HEK293 (cell line): ENCODE data around the gene MLEC.

Source experiments
- CTCF ChIA-PET: fragments of 350-600 bp; formaldehyde crosslinking; extraction: SDS; loops from one replicate; lab custom pipeline; 2021; ENCODE audit warnings: antibody characterized with exemption; lab: Yijun Ruan, JAX
- POLR2A ChIA-PET: fragments of 300-600 bp; formaldehyde crosslinking; extraction: SDS; loops from one replicate; lab custom pipeline; 2020; ENCODE audit warnings: antibody characterized with exemption, inconsistent platforms; lab: Yijun Ruan, JAX
- H3K27ac ChIP-seq: fragments of 200-500 bp; sonication (Bioruptor generic); 2 replicates; pipeline ENCODE4 v1.5.1; 2014; ENCODE audit warnings: low read depth, low read length, control low read depth, inconsistent platforms; ENCODE audit errors: extremely low read depth
- H3K36me3 ChIP-seq, 2 experiments: fragments of 200-500 bp in 1 of 2; sonication (Bioruptor generic) in 1 of 2; 1 replicate in 1 of 2; 2 replicates in 1 of 2; pipeline ENCODE4 v1.5.1; 2014 to 2017; ENCODE audit warnings: inconsistent platforms in 2 of 2, low read length in 2 of 2; ENCODE audit not compliant: control insufficient read depth in 2 of 2, insufficient read depth in 1 of 2
- H3K4me1 ChIP-seq: fragments of 200-500 bp; sonication (Bioruptor generic); 2 replicates; pipeline ENCODE4 v1.5.1; 2014; ENCODE audit warnings: mild to moderate bottlenecking, low read length, inconsistent platforms; ENCODE audit not compliant: control insufficient read depth, insufficient read depth
- H3K4me3 ChIP-seq: 2 replicates; pipeline ENCODE4 v1.5.1; 2011; ENCODE audit warnings: low read depth, mild to moderate bottlenecking, control low read depth, low read length, moderate library complexity
- H3K9me3 ChIP-seq: fragments of 200-500 bp; sonication (Bioruptor generic); 2 replicates; pipeline ENCODE4 v1.5.1; 2014; ENCODE audit warnings: low read depth, low read length, inconsistent platforms; ENCODE audit not compliant: control insufficient read depth, insufficient read depth
- GLIS1 ChIP-seq: fragments of 450-650 bp; formaldehyde crosslinking; IDR thresholded peaks from 2 replicates; pipeline ENCODE4 v1.5.1; 2016; ENCODE audit warnings: missing biosample characterization, missing genetic modification characterization
- KLF1 ChIP-seq: fragments of 450-650 bp; formaldehyde crosslinking; IDR thresholded peaks from 2 replicates; pipeline ENCODE4 v1.5.1; 2016; ENCODE audit warnings: missing biosample characterization, missing genetic modification characterization
- MZF1 ChIP-seq: fragments of 450-650 bp; formaldehyde crosslinking; IDR thresholded peaks from 2 replicates; pipeline ENCODE4 v1.5.1; 2017; ENCODE audit warnings: missing biosample characterization, missing genetic modification characterization, borderline replicate concordance
- OSR2 ChIP-seq: fragments of 450-650 bp; formaldehyde crosslinking; IDR thresholded peaks from 2 replicates; pipeline ENCODE4 v1.5.1; 2016; ENCODE audit warnings: missing biosample characterization, missing genetic modification characterization
- OVOL3 ChIP-seq: fragments of 450-650 bp; formaldehyde crosslinking; IDR thresholded peaks from 2 replicates; pipeline ENCODE4 v1.5.1; 2016; ENCODE audit warnings: missing biosample characterization, missing genetic modification characterization
- PRDM1 ChIP-seq: fragments of 450-650 bp; formaldehyde crosslinking; IDR thresholded peaks from 2 replicates; pipeline ENCODE4; 2016; ENCODE audit warnings: missing biosample characterization, missing genetic modification characterization
- ZBTB20 ChIP-seq: fragments of 450-650 bp; formaldehyde crosslinking; IDR thresholded peaks from 2 replicates; pipeline ENCODE4 v1.5.1; 2016; ENCODE audit warnings: missing biosample characterization, missing genetic modification characterization
- ZBTB48 ChIP-seq: fragments of 450-650 bp; formaldehyde crosslinking; IDR thresholded peaks from 2 replicates; pipeline ENCODE4 v1.5.1; 2016; ENCODE audit warnings: missing biosample characterization, missing genetic modification characterization
- ZNF146 ChIP-seq: fragments of 450-650 bp; formaldehyde crosslinking; IDR thresholded peaks from 2 replicates; pipeline ENCODE4 v1.5.1; 2016; ENCODE audit warnings: missing biosample characterization, missing genetic modification characterization
- ZNF23 ChIP-seq: fragments of 450-650 bp; formaldehyde crosslinking; IDR thresholded peaks from 2 replicates; pipeline ENCODE4 v1.5.1; 2016; ENCODE audit warnings: missing biosample characterization, missing genetic modification characterization, borderline replicate concordance
- ZNF266 ChIP-seq: fragments of 450-650 bp; formaldehyde crosslinking; IDR thresholded peaks from 2 replicates; pipeline ENCODE4 v1.5.1; 2016; ENCODE audit warnings: missing biosample characterization, missing genetic modification characterization, low read depth
- ZNF311 ChIP-seq: fragments of 450-650 bp; formaldehyde crosslinking; IDR thresholded peaks from 2 replicates; pipeline ENCODE4 v1.5.1; 2017; ENCODE audit warnings: missing biosample characterization, missing genetic modification characterization, borderline replicate concordance
- ZNF423 ChIP-seq: fragments of 450-650 bp; formaldehyde crosslinking; IDR thresholded peaks from 2 replicates; pipeline ENCODE4 v1.5.1; 2016; ENCODE audit warnings: missing biosample characterization, missing genetic modification characterization
- ZNF521 ChIP-seq: fragments of 450-650 bp; formaldehyde crosslinking; IDR thresholded peaks from 2 replicates; pipeline ENCODE4 v1.5.1; 2017; ENCODE audit warnings: missing biosample characterization, mild to moderate bottlenecking, missing genetic modification characterization
- ZNF529 ChIP-seq: fragments of 450-650 bp; formaldehyde crosslinking; IDR thresholded peaks from 2 replicates; pipeline ENCODE4 v1.5.1; 2017; ENCODE audit warnings: missing genetic modification characterization, missing biosample characterization; ENCODE audit not compliant: insufficient replicate concordance
- ZNF558 ChIP-seq: fragments of 450-650 bp; formaldehyde crosslinking; IDR thresholded peaks from 2 replicates; pipeline ENCODE4 v1.5.1; 2016; ENCODE audit warnings: missing biosample characterization, missing genetic modification characterization
- ZNF621 ChIP-seq: fragments of 450-650 bp; formaldehyde crosslinking; IDR thresholded peaks from 2 replicates; pipeline ENCODE4 v1.5.1; 2017; ENCODE audit warnings: missing biosample characterization, missing genetic modification characterization
- ZNF623 ChIP-seq: fragments of 450-650 bp; formaldehyde crosslinking; IDR thresholded peaks from 2 replicates; pipeline ENCODE4 v1.5.1; 2016; ENCODE audit warnings: missing biosample characterization, missing genetic modification characterization
- ZNF701 ChIP-seq: fragments of 450-650 bp; formaldehyde crosslinking; IDR thresholded peaks from 2 replicates; pipeline ENCODE4 v1.5.1; 2016; ENCODE audit warnings: missing biosample characterization, missing genetic modification characterization
- ZNF76 ChIP-seq: fragments of 450-650 bp; formaldehyde crosslinking; IDR thresholded peaks from 2 replicates; pipeline ENCODE4; 2016; ENCODE audit warnings: low read depth, missing biosample characterization, missing genetic modification characterization, borderline replicate concordance
- TF ChIP-seq, protein P1 (sequence below): sonication (generic); formaldehyde crosslinking; IDR thresholded peaks from 2 replicates; pipeline ENCODE4 v1.8.1; 2022; ENCODE audit warnings: mild to moderate bottlenecking, moderate library complexity, missing genetic modification reagents
- TF ChIP-seq, protein P2 (sequence below): fragments of 450-650 bp; formaldehyde crosslinking; IDR thresholded peaks from 2 replicates; pipeline ENCODE4 v1.5.1; 2016; ENCODE audit warnings: missing biosample characterization, missing genetic modification characterization, borderline replicate concordance
- TF ChIP-seq, protein P3 (sequence below): fragments of 450-650 bp; formaldehyde crosslinking; IDR thresholded peaks from 2 replicates; pipeline ENCODE4 v1.5.1; 2016; ENCODE audit warnings: missing biosample characterization, missing genetic modification characterization
- TF ChIP-seq, protein P4 (sequence below): fragments of 450-650 bp; formaldehyde crosslinking; IDR thresholded peaks from 2 replicates; pipeline ENCODE4 v1.5.1; 2016; ENCODE audit warnings: missing biosample characterization, missing genetic modification characterization
- TF ChIP-seq, protein P5 (sequence below): fragments of 450-650 bp; formaldehyde crosslinking; IDR thresholded peaks from 2 replicates; pipeline ENCODE4 v1.5.1; 2016; ENCODE audit warnings: missing biosample characterization, missing genetic modification characterization

The MLEC gene, protein sequence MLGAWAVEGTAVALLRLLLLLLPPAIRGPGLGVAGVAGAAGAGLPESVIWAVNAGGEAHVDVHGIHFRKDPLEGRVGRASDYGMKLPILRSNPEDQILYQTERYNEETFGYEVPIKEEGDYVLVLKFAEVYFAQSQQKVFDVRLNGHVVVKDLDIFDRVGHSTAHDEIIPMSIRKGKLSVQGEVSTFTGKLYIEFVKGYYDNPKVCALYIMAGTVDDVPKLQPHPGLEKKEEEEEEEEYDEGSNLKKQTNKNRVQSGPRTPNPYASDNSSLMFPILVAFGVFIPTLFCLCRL

DNA sequence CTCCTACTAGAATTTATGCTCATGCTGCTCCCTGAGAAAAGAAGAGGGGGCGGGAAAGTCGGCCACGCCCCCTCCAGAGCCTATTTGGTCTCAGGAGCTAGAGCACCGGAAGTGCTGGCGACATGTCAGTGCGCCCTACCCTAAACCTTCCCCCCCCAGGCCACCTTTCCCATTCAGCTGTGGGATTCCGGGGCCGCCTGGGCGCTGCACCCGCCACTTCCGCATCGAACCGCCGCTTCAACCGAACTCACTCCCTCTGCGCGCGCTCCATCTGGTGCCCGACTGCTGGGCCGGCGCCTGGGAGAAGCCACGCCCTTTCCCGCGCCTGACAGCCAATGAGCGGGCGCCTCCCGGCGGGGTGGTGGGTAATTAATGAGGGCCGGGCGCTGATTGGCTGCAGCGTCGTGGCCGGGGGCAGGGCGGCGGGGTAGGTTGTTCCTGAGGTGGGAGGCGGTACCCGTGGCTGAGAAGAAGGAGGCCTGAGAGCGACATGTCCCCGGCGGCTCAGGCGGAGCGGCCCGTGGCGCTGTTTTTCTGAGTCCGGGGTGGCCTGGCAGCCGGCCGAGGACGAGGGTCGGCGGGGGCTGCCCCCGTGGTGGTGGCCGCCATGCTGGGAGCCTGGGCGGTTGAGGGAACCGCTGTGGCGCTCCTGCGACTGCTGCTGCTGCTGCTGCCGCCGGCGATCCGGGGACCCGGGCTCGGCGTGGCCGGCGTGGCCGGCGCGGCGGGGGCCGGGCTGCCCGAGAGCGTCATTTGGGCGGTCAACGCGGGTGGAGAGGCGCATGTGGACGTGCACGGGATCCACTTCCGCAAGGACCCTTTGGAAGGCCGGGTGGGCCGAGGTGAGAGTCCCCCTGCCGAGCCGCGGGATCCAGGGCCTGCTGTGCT lies at the start of gene MLEC:
Gene MLEC (plus strand): TSS at position 460 of the 888 bp plus-strand sequence. CDS start 148 bp downstream, at position 608.
- H3K27ac ChIP-seq, result peak within 1 kb of the TSS; percentile 76
- H3K9me3 ChIP-seq, result no peaks in the 10 kb centered on the region
- POLR2A ChIA-PET, result interaction anchor here (0.6 to 1.5 kb wide), 7 partner anchors 11 to 395 kb away, joined by 3 to 6 read pairs (median 4); partner anchors contain the start of genes POP5 and RNU4-2
- no peaks in the 10 kb centered on the region for H3K36me3 ChIP-seq
- H3K4me3 ChIP-seq, result peak within 1 kb of the TSS; percentile 81
- CTCF ChIA-PET, result interaction anchor here (0.7 to 1.5 kb wide), 3 partner anchors 31 to 39 kb away, joined by 3 to 6 read pairs (median 3); no protein-coding TSS in a partner anchor
- peaks cover 9% of the 10 kb centered on the region; the same call in 1 of the 2 replicates for H3K4me1 ChIP-seq
- TF ChIP-seq, protein P1, sequence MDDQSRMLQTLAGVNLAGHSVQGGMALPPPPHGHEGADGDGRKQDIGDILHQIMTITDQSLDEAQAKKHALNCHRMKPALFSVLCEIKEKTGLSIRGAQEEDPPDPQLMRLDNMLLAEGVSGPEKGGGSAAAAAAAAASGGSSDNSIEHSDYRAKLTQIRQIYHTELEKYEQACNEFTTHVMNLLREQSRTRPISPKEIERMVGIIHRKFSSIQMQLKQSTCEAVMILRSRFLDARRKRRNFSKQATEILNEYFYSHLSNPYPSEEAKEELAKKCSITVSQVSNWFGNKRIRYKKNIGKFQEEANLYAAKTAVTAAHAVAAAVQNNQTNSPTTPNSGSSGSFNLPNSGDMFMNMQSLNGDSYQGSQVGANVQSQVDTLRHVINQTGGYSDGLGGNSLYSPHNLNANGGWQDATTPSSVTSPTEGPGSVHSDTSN (CRISPR knock-in tag), result 0 out of 2 replicates have a peak, but pooled peaks have one; percentile 66
- TF ChIP-seq, protein P2, sequence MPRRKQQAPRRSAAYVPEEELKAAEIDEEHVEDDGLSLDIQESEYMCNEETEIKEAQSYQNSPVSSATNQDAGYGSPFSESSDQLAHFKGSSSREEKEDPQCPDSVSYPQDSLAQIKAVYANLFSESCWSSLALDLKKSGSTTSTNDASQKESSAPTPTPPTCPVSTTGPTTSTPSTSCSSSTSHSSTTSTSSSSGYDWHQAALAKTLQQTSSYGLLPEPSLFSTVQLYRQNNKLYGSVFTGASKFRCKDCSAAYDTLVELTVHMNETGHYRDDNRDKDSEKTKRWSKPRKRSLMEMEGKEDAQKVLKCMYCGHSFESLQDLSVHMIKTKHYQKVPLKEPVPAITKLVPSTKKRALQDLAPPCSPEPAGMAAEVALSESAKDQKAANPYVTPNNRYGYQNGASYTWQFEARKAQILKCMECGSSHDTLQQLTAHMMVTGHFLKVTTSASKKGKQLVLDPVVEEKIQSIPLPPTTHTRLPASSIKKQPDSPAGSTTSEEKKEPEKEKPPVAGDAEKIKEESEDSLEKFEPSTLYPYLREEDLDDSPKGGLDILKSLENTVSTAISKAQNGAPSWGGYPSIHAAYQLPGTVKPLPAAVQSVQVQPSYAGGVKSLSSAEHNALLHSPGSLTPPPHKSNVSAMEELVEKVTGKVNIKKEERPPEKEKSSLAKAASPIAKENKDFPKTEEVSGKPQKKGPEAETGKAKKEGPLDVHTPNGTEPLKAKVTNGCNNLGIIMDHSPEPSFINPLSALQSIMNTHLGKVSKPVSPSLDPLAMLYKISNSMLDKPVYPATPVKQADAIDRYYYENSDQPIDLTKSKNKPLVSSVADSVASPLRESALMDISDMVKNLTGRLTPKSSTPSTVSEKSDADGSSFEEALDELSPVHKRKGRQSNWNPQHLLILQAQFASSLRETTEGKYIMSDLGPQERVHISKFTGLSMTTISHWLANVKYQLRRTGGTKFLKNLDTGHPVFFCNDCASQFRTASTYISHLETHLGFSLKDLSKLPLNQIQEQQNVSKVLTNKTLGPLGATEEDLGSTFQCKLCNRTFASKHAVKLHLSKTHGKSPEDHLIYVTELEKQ (tag by site-specific recombination), result peak; percentile 82
- TF ChIP-seq ZNF266, result no peak
- peak; percentile 71; the same call in 1 of the 2 replicates for TF ChIP-seq ZNF558 (tag by site-specific recombination)
- no peak for TF ChIP-seq ZNF529 (tag by site-specific recombination)
- no peak for TF ChIP-seq KLF1
- TF ChIP-seq ZNF623 (tag by site-specific recombination), result peak; percentile 26; the same call in 1 of the 2 replicates
- peak; percentile 86 for TF ChIP-seq ZBTB20 (tag by site-specific recombination)
- TF ChIP-seq ZNF521 (tag by site-specific recombination), result no peak
- TF ChIP-seq PRDM1 (tag by site-specific recombination), result no peak
- no peak for TF ChIP-seq ZBTB48 (tag by site-specific recombination)
- TF ChIP-seq, protein P3, sequence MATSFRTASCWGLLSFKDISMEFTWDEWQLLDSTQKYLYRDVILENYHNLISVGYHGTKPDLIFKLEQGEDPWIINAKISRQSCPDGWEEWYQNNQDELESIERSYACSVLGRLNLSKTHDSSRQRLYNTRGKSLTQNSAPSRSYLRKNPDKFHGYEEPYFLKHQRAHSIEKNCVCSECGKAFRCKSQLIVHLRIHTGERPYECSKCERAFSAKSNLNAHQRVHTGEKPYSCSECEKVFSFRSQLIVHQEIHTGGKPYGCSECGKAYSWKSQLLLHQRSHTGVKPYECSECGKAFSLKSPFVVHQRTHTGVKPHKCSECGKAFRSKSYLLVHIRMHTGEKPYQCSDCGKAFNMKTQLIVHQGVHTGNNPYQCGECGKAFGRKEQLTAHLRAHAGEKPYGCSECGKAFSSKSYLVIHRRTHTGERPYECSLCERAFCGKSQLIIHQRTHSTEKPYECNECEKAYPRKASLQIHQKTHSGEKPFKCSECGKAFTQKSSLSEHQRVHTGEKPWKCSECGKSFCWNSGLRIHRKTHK, result no peak
- TF ChIP-seq ZNF146 (tag by site-specific recombination), result peak; percentile 66; the same call in 1 of the 2 replicates
- TF ChIP-seq ZNF311, result no peak
- no peak; the same call in 1 of the 2 replicates for TF ChIP-seq ZNF423 (tag by site-specific recombination)
- TF ChIP-seq, protein P4, sequence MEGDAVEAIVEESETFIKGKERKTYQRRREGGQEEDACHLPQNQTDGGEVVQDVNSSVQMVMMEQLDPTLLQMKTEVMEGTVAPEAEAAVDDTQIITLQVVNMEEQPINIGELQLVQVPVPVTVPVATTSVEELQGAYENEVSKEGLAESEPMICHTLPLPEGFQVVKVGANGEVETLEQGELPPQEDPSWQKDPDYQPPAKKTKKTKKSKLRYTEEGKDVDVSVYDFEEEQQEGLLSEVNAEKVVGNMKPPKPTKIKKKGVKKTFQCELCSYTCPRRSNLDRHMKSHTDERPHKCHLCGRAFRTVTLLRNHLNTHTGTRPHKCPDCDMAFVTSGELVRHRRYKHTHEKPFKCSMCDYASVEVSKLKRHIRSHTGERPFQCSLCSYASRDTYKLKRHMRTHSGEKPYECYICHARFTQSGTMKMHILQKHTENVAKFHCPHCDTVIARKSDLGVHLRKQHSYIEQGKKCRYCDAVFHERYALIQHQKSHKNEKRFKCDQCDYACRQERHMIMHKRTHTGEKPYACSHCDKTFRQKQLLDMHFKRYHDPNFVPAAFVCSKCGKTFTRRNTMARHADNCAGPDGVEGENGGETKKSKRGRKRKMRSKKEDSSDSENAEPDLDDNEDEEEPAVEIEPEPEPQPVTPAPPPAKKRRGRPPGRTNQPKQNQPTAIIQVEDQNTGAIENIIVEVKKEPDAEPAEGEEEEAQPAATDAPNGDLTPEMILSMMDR (tag by site-specific recombination), result peak; percentile 91
- peak; percentile 62; the same call in 1 of the 2 replicates for TF ChIP-seq GLIS1 (tag by site-specific recombination)
- no peak for TF ChIP-seq ZNF621 (tag by site-specific recombination)
- TF ChIP-seq, protein P5, sequence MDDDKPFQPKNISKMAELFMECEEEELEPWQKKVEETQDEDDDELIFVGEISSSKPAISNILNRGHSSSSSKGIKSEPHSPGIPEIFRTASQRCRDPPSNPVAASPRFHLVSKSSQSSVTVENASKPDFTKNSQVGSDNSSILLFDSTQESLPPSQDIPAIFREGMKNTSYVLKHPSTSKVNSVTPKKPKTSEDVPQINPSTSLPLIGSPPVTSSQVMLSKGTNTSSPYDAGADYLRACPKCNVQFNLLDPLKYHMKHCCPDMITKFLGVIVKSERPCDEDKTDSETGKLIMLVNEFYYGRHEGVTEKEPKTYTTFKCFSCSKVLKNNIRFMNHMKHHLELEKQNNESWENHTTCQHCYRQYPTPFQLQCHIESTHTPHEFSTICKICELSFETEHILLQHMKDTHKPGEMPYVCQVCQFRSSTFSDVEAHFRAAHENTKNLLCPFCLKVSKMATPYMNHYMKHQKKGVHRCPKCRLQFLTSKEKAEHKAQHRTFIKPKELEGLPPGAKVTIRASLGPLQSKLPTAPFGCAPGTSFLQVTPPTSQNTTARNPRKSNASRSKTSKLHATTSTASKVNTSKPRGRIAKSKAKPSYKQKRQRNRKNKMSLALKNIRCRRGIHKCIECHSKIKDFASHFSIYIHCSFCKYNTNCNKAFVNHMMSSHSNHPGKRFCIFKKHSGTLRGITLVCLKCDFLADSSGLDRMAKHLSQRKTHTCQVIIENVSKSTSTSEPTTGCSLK (tag by site-specific recombination), result no peak
- no peak for TF ChIP-seq ZNF23 (tag by site-specific recombination)
- no peak for TF ChIP-seq OSR2 (tag by site-specific recombination)
- no peak for TF ChIP-seq ZNF701
- TF ChIP-seq ZNF76, result peak; percentile 80
- TF ChIP-seq MZF1 (tag by site-specific recombination), result no peak
- no peak for TF ChIP-seq OVOL3 (tag by site-specific recombination)
